ENCODE measurements around the gene CDC20.
"Not testable (repeated sequence)": the region's sequence is repeated elsewhere in the genome, so short reads cannot be mapped to it uniquely, and the experiment has no call there.

Gene CDC20

DNA sequence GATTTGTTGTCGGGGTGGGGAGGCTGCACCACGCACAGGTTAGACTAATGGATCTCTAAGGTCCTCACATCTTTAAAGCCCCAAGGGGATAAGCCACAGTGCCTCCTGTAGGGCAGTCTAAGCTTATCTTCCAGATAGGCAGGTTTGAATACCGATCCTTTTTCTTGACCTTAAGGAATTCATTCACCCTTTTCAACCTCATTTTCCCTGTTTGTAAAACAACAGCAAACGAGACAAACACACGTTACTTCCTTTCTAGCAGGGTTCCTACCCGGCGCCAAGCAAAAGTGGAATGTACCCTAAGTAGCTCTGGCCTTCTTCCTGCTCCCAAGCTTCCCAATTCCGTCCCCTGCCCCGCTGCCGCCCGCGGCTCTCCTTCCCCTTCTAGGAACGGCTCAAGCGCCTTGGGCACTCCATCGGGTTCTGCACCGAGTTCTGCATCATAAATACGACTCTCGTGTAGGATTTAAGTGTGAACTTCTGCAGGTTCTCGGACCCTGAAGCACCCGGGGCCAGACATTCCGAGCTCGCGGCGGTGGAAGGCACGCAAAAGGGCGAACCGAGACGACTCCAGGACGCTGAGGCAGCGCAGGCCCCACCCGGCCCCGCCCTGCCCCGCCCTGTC lies 548 bp upstream of the CDC20 start:
- no peak for DNase-seq (ENCODE audit: low read depth)

DNA sequence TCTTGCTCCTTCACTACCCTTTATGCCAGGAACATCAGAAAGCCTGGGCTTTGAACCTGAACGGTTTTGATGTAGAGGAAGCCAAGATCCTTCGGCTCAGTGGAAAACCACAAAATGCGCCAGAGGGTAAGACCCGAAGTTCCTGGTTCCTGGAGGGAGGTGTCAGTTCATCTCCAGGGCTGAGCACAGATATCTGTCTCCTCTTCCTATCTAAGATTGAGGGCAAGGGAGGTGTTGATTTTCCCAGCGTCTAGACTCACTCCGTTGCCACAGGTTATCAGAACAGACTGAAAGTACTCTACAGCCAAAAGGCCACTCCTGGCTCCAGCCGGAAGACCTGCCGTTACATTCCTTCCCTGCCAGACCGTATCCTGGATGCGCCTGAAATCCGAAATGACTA lies 915 bp downstream of the CDC20 start:
- DNase-seq (ENCODE audit: low read depth): no peak

DNA sequence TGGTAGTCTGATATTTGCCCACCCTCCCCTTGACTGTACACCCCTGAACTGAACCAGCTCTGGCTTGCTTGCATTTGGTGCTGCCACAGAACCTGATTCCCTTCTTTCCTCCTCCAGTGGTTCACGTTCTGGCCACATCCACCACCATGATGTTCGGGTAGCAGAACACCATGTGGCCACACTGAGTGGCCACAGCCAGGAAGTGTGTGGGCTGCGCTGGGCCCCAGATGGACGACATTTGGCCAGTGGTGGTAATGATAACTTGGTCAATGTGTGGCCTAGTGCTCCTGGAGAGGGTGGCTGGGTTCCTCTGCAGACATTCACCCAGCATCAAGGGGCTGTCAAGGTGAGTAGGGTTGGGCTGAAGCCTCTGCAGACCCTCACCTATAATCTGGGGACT lies 1.8 kb downstream of the CDC20 start:
- DNase-seq (ENCODE audit: low read depth): no peak

DNA sequence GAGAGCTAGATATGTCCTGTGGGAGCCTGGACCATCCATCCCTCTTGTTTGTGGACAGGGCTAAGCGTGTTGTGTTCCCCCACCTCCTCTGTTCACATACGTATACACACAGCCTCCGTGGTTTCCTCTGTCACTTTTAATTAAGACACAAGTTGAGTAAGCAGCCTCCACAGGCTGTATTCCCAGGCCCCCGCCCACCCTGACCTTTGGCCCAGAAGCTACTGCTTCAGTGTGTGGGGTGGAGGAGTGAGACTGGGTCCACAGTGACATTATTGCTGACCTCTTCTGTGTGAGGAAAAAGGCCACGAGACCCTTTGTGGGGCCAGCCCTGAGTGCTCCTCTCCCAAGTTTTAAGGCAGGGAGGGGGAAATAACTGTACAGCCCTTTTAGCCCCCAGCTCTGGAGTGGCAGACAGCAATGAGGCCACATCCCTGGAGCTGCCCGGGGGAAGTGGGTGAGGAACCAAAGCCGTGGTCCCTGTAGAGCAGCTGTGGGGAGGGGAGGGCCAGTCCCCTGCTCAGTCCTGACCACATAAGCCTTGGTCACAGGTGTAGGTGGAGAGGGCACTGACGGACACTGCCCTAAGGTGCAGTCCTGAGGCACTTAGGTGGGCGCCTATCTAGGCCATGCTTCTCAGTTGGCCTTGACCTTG lies 4.6 kb downstream of the CDC20 start:
- no peak for DNase-seq (ENCODE audit: low read depth)

DNA sequence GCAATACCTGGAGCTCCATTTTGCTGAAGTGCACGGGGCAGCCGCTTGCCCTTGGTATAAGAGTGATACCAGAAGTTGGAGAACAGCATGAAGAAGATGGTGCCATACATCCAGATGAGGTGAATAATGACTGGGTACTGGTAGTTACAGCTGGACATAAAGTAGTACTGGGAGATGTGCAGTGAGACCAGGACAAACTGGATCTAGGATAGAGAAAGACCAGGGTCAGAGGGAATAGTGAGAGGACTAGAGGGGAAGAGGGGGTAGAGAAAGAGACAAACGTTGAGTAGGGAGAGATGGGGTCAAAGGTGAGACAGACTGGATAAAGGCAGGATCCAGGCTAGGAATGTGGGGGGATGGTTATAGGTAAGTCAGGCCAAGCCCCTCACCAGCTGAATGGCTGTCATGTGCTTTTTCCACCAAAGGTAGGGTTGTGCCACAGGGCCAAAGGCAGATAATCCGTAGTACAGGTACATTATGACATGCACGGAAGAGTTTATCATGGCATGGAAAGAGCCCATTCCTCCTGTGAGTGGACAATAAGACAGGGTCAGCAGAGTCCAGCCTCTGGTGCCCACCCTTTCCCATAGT lies 5.2 kb downstream of the CDC20 start:
- no peak for DNase-seq (ENCODE audit: low read depth)

DNA sequence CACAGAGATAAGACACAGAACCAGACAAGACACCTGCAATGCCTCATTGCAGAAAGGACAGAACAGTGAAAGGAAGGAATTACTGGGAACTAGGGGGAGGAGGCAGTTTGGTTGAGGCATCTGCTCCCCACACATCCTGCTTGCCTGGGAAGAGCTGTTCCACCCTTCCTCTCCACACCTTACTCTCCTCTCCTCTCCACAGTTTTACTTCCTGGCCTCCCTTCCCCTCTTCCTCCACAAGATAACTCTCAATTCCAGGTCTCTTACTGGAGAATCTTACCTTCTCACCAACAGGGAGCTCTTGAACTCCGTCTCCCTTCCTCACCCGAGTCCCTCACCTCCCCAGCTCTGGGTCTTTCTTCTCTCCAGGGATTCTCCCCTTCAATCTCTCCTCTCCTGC lies 6.9 kb downstream of the CDC20 start:
- no peak for DNase-seq (ENCODE audit: low read depth)

DNA sequence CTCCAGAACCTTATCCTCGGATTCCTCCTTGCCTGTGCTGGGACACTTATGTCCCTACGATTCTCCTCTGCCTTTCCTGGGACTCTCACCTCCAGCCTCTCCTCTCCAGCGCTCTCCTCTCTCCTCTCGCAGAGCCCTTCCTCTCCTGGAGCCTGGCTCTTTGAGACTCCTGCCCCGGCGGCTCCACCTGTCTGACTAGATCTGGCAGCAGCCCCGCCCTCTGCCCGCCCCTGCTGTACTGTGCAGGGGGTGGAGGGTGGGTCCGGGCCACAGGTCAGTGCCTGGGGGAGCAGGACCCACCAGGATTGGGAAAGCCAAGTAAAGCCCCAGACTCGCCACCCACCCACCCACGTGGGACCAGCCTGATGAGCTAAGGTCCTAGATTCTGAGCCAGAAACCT lies 7.4 kb downstream of the CDC20 start:
- no peak for DNase-seq (ENCODE audit: low read depth)

DNA sequence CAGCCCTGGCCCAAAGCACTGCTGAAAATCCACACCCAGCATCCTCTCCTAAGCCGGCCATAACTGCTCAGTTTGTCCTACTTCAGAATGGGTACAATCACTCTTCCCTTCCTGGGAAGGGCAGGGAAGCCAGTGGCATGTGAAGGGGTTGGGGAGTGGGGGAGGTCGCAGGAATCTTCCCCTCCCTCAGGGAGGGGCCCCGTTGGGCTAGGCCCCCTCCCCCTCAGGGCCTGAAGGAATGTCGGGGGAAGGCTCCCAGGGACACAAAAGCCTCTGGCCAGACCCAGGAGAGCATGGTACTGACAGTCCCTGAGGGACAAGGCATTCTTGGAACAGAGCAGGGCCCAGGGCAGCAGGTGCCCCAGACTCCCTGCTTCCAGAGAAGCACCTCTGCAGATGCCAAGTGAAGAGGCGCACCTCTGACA lies 7.8 kb downstream of the CDC20 start:
- DNase-seq (ENCODE audit: low read depth): no peak

DNA sequence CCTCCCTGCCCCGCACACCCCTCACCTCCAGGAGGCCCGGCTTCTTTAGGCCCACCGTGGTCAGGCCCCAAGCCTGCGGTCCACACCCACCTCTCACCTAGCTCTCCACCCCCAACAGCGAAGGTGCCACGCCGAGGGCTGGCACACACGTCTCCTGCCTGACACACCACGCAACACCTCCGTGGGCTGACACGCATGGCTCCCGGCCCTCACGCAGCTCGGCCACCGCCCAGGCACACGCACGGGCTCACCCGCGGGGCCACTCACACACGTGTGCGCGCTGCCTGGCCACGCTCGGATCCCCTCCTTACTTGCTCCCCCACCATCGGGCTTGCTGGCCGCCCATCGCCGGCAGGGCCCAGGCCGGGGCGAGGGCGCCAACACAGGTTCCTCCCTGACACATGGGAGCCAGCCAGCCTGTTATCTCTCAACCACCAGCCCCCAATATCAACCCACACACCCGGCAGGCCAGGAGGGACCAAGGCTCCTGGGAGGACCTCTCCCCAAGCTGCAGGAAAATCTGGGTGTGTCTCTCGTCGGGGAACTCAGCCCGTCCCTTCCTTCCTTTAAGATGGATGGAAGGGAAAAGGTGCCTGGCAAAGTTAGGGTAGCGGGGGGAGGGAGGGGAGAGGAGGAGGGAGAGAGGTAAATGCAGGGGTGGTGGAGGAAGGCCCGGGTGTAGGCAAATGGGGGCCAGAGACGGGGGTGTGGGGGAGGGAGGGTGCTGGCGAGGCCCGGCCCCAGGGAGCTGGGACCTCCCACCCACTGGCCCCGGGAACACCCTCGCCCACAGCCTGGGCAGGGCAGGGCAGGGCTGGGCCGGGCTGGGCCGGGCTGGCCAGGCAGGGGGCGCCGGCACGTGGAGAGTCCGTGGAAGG lies 8.5 kb downstream of the CDC20 start:
- DNase-seq (ENCODE audit: low read depth): no peak

DNA sequence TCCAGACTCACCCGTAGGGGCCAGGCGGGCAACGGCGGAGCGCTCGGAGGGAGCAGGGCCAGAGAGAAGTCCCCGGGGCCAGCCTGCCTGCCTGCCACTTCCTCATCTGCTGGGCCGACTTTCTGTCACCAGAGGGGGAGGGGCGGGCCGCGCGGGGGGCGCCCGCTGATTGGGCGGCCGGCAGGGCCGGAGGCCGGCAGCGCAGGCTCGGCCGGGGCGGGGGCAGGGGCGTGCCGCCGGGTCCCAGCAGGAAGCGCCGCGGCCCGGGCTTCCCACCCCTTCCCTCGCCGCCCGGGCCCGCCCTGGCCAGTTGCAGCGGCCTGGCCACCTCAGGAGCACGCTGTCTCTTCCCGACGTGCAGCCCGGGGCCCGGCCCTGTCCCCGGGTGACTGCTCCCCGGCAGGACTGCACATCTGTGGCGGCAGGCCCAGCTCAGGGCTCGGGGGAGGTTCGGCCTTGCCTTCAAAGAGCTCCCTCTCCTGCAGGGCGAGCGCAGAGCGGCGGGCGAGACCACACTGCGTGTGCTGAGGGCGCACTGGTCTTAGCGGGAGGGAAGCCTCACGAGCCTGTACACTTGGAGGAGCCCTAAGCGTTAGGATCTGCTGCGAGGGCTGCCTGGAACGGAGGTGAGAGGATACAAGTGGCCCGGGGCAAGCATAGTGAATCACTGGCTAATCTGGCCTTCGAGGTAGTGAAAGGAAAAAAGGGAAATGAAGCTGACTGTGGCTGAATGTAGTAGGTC lies 9.3 kb downstream of the CDC20 start, which contains the start of gene ELOVL1:
Gene ELOVL1 (minus strand): TSS at position 108 of the 742 bp plus-strand sequence. CDS start 2,402 bp downstream, outside the sequence.
- DNase-seq (ENCODE audit: low read depth): peak; percentile 79

DNA sequence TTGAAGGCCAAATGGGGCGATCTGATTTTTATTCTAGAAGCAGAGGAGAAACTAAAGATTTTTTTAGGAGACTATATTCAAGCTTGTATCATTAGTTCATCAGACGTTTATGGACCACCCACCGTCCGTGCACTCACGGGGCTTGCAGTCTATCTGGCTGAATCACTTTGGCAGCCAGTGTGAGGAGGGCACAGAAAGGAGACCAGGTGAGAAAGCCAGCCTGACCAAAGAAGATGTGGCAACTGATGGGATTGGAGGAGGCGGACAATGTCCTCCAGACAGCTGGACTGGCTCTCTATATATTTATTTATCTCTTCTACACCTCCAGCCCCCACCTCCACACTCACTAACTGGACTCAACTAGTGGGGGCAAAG lies 9.9 kb downstream of the CDC20 start:
- no peak for DNase-seq (ENCODE audit: low read depth)

DNA sequence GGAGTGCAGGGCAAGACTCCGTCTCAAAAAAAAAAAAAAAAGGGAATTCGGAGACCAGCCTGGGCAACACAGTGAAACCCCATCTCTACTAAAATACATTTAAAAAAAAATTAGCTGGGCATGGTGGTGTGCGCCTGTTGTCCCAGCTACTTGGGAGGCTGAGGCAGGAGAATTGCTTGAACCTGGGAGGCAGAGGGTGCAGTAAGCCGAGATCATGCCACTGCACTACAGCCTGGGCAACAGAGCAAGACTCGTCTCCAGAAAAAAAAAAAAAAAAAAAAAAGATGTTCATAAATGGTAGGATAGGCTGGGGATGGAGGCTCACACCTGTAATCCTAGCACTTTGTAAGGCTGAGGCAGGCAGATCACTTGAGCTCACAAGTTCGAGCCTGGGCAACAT lies 11.0 kb downstream of the CDC20 start:
- not testable (repeated sequence) for DNase-seq (ENCODE audit: low read depth)

DNA sequence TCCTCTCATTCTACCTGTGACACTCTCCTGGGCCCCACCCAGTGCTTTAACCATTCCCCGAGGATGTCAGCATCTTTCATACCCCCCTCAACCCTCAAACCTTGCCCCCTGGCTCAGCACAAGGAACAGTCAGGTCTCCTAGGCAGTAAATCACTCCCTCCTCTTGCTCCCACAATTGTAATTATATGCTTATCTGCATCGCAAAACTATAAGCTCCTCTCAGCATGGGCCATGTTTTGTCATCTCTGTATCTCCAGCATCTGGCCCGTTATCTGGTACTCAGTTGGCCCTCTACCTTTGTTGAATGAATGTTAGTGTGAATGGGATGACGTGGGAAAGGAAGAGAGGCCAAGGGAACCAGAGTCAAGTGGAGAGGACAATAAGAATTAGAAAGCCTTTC lies 11.8 kb downstream of the CDC20 start:
- no peak for DNase-seq (ENCODE audit: low read depth)

DNA sequence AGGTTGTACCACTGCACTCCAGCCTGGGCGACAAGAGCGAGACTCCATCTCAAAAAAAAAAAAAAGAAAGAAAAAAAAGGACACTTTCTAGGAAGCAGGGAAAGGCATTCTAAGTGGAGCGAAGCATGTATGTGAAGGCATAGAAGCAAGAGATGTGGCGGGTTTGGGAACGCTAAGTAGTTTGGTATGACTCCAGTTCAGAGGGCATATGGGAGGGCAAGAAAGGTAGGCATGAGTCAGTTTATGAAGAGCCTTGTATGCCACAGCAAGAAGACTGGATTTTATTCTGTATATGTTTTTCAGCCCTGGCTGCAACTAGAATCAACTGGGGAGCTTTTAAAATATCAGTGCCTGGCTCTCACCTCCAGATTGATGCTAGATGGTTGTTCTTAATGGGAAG lies 13.4 kb downstream of the CDC20 start:
- DNase-seq (ENCODE audit: low read depth): no peak

DNA sequence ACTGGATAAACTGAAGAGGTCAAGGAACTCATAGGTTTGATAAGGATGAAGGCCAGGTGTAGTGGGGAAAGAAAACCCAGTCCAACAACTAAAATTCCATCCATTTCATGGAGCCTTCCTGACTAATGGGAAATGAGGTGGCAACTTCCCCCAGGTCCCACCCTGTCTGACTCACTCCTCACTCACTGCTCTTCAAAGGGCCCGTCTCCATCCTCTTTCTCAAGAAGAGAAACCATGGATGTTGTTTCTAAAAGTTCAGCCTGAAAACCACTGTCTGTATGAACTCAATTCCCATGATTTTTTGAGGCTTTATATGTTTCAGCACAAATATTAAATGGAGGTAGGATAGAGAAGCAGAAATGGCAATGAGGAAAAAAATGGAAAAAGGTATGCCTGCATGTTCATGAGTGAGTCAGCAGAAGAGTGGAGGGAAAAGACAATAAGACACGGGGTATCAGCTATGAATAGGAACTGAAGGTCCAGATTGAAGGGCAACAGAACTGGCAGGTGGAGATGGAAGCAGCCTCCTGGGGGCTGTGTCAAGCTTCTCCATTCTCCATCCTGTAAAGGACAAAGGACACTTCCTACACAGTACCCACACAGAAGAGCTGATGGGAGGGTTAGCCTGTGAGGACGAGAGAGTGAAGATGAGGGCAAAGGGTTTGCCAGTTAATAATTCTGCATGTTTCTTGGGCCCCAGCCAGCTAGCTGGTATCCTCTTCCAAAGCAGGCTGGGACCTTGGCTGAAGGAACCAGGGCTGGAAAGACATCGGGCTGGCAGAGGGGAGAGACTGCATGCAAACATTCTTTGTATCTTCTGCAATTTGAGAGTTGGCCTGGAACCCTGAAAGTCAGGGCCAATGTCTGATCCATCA lies 14.5 kb downstream of the CDC20 start:
- no peak for DNase-seq (ENCODE audit: low read depth)

DNA sequence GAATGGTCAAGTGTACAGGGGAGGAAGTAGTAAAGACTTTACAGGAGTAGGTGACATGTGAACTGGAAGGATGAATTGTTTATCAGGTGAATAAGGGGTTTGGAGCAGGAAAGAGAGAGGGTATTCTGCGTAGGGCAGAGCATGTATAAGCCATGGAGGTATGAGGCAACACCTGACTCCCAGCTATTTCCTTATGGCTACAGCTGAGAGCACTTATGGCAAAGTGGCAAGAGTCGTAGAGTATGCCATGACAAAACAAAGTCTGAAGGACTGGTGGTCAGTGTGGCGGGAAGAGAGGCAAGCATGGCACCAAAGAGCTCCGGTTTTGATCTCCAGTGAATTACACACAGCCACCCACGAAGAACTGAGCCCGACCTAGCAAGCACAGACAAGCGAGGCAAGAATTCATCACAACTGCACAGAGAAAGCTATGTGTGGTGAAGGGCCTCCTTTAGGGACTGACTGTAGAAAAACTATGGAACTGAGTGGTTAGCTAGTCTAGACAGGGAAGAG lies 18.0 kb downstream of the CDC20 start:
- no peak for DNase-seq (ENCODE audit: low read depth)

DNA sequence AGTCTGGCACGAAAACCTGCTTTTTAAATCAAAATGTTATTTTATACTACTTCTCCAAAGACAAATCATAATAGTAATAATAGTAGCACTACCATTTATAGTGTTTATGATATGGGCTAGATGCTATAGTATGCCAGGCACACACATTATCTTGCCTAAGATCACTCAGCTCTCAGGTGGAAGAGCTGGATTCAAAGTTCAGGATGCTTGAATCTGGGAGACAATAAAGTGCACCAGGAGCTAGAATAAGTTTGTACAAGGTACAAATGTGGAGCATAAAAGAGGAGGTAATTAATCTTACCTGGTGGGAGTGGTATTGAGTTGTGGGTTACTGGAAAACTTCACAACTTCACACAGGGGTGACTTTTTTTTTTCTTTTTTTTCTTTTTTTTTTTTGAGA lies 19.1 kb downstream of the CDC20 start:
- DNase-seq (ENCODE audit: low read depth): no peak

DNA sequence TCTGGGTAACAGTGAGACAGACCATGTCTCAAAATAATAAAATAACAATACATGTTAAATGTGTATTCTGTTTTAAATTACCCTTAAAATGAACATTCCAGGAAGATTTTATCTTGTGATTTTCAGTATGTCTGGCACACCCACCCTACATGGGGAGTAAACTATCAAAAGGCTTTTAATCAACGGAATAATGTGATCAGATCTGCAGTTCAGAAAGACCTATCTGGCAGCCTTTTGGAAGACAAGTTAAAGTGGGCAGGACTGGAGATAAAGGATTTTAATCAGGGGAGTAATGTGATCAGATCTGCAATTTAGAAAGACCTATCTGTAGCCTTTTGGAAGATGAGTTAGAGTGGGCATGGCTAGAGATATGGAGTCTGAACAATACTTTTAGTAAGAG lies 20.7 kb downstream of the CDC20 start:
- no peak for DNase-seq (ENCODE audit: low read depth)

DNA sequence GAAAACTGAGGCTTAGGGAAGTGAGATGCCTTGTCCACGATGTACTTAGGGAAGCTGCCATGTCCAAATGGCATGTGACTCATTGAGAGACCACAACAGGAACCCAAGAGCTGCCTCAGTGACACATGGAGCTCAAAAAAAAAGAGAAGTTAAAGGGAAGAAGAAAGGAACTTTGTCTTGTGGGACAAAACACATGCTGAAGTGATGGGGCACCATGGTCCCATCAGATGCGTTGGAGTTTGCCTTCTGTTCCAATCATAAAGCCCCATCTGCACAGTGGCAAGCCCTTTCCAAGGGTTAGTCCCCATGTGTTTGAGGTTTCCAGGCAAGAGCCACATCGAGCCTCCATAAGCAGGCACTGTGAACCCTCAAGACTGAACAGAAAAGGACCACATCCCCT lies 22.8 kb downstream of the CDC20 start:
- no peak for DNase-seq (ENCODE audit: low read depth)

DNA sequence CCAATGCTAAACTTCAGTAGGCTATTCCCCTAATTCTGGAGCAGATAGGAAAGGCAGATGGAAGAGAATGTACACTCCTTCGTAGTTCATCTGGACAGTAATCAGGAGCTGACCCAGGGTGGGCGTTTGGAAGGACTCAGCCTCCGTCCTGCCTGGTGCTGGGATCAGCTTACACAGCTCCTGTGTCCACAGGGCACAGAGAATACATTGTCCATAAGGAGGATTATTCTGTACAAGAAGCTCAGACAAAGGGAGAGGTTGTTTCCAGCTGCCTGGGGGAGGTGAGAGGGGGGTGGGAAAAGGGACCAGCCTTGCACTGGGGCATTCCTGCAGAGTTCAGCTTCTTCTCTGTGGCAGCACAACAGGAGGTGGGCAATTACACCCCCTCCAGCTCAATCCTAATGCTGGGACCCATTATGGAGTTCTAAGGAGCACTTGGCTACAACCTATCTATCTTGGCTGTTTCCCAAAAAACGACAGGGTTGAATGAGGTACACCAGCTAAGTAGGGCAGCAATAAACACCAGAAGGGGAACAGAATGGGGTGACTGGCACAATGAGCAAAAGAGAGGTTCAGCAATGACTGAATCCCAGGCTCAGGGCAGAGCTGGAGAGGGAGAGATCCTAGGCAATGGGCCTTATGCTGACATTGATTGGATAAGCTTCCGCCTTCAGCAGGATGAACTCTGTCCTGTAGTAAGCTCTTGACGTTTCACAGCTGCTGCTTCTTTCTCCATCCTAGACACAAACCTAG lies 23.4 kb downstream of the CDC20 start:
- no peak for DNase-seq (ENCODE audit: low read depth)

Data from stimulated activated CD8-positive, alpha-beta memory T cell treated with anti-CD3 and anti-CD28 coated beads, Interleukin-12 subunit alpha, Interleukin-12 subunit beta, amount 100 ng/mL, for 1 hour (primary cell).